PC-9 (cell line): ENCODE data around the gene CLCN2.

Experiments
- EZH2 ChIP-seq: fragments of 200-600 bp; sonication (generic); IDR thresholded peaks from 2 replicates; pipeline ENCODE4 v1.8.0; 2017; ENCODE audit warnings: antibody characterized with exemption, low read depth
- TF ChIP-seq, protein P1 (sequence below): fragments of 200-600 bp; sonication (generic); conservative IDR thresholded peaks from 2 replicates; pipeline ENCODE4 v1.6.1; 2017; ENCODE audit warnings: mixed run types, antibody characterized with exemption, mild to moderate bottlenecking, moderate library complexity

DNA sequence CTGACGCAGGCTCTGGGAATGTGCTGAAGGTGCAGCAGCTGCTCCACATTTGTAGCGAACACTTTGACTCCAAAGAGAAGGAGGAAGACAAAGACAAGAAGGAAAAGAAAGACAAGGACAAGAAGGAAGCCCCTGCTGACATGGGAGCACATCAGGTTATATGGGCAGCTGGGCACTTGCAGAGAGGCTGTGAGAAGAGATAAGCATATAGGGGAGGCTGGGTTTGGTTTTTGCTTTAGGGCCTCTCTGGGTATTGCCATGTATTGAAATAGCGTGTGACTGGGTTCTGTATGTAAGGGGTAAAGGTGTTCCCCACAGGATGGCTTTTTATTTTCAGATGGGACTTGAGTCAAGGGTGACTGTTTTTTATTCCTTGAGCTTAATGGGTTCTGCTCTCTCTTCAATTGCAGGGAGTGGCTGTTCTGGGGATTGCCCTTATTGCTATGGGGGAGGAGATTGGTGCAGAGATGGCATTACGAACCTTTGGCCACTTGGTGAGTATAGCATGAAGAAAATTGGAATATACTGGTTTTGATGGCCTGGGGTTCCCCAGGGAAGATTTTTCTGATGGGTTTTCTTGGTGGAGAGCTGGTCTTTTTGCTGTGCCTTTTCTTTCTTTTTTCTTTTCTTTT is 54.9 kb downstream of the CLCN2 start:
- TF ChIP-seq, protein P1, sequence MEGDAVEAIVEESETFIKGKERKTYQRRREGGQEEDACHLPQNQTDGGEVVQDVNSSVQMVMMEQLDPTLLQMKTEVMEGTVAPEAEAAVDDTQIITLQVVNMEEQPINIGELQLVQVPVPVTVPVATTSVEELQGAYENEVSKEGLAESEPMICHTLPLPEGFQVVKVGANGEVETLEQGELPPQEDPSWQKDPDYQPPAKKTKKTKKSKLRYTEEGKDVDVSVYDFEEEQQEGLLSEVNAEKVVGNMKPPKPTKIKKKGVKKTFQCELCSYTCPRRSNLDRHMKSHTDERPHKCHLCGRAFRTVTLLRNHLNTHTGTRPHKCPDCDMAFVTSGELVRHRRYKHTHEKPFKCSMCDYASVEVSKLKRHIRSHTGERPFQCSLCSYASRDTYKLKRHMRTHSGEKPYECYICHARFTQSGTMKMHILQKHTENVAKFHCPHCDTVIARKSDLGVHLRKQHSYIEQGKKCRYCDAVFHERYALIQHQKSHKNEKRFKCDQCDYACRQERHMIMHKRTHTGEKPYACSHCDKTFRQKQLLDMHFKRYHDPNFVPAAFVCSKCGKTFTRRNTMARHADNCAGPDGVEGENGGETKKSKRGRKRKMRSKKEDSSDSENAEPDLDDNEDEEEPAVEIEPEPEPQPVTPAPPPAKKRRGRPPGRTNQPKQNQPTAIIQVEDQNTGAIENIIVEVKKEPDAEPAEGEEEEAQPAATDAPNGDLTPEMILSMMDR = no peak
- no peak for TF ChIP-seq EZH2
